ENCODE measurements around the gene SMYD3. TPM values are rescaled to one million over a fixed set of nuclear protein-coding genes. Genes with fewer than 3 reads are reported as not detected.
A peak's percentile ranks its signal among the peaks of the same experiment; 100 is the strongest.

The SMYD3 gene
- total and polyA plus RNA-seq, 12 donors = 13.5 to 78.2 (median 26.8) TPM

- no peak for DNase-seq
- TF ChIP-seq POLR2A (IDR thresholded peaks at IDR 0.05) (no peak), CTCF (IDR thresholded peaks at IDR 0.05) (no peak)
These were observed 202.4 kb downstream of the SMYD3 start for GRCh38 chr1:246304484-246305259.

DNA sequence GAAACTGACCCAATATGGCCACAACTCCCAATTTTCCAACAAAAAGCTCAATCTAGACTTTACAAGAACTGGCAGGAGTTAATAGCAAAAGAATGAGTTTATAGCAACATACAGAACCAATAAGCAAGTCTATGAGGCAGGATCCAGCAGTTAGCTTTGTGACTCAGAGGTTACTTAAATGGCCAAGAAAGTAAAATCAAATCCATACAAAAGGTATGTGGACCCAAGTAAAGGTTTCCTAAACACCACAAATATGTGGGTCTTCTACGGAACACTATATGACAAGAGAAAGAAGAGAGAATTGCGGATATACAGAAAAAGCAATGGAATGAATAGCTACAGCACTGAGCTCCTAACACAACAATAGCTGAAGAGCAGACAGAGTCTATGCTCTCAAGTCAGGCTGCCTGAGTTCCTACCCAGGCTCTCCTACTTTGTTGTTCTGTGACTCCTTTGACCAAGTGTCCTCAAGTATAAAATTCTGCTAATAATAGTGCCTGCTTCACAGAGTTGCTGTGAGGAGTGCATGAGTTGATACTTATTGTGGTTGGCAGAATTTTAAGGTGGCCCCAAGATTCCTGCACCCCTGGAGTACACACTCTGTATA, 204.3 kb downstream of the SMYD3 start:
- Histone ChIP-seq H3K9me3 (replicated peaks in 1 of 3) (no peaks in the 10 kb centered on the region), H3K27ac (no peak overlapping the region), H3K27me3 (no peaks in the 10 kb centered on the region), H3K4me3 (no peak overlapping the region), H3K4me1 (replicated peaks in 1 of 2) (peaks cover 0 to 12% of the 10 kb centered on the region in 2 donors), H3K36me3 (replicated peaks in 1 of 2) (no peaks in the 10 kb centered on the region)
- no peak for DNase-seq
- TF ChIP-seq CTCF (IDR thresholded peaks at IDR 0.05) (no peak), POLR2A (IDR thresholded peaks at IDR 0.05) (no peak)
- intact Hi-C loops (cut with DNase I) = no loop called here
- WGBS, 4 donors = 96 to 98% (median 97%) methylated on average over 2 of the region's 2 CpGs

More at GRCh38 chr1:246304484-246305259, 202.4 kb downstream of the SMYD3 start:
- Histone ChIP-seq H3K4me1 (replicated peaks in 1 of 2) (peaks cover 0 to 12% of the 10 kb centered on the region in 2 donors), H3K27me3 (no peaks in the 10 kb centered on the region), H3K36me3 (replicated peaks in 1 of 2) (no peaks in the 10 kb centered on the region), H3K4me3 (no peak overlapping the region), H3K9me3 (replicated peaks in 1 of 3) (no peaks in the 10 kb centered on the region), H3K27ac (no peak overlapping the region)
- intact Hi-C loops (cut with DNase I) = no loop called here
- WGBS, 4 donors = 90 to 97% (median 93%) methylated on average over 5 of the region's 5 CpGs

GRCh38 chr1:246302251-246302625, 204.8 kb downstream of the SMYD3 start:
- intact Hi-C loops (cut with DNase I) = no loop called here
- no peak overlapping the region for H3K4me3 ChIP-seq
- no peaks in the 10 kb centered on the region for H3K36me3 ChIP-seq (replicated peaks in 1 of 2)
- no peak for DNase-seq
- H3K4me1 ChIP-seq (replicated peaks in 1 of 2) = peaks cover 0 to 12% of the 10 kb centered on the region in 2 donors
- no peaks in the 10 kb centered on the region for H3K9me3 ChIP-seq (replicated peaks in 1 of 3)
- 81 to 93% (median 88%) methylated on average over 1 of the region's 1 CpG for WGBS, 4 donors
- H3K27me3 ChIP-seq = no peaks in the 10 kb centered on the region
- H3K27ac ChIP-seq = no peak overlapping the region
- TF ChIP-seq CTCF (IDR thresholded peaks at IDR 0.05) (no peak), POLR2A (IDR thresholded peaks at IDR 0.05) (no peak)

DNA sequence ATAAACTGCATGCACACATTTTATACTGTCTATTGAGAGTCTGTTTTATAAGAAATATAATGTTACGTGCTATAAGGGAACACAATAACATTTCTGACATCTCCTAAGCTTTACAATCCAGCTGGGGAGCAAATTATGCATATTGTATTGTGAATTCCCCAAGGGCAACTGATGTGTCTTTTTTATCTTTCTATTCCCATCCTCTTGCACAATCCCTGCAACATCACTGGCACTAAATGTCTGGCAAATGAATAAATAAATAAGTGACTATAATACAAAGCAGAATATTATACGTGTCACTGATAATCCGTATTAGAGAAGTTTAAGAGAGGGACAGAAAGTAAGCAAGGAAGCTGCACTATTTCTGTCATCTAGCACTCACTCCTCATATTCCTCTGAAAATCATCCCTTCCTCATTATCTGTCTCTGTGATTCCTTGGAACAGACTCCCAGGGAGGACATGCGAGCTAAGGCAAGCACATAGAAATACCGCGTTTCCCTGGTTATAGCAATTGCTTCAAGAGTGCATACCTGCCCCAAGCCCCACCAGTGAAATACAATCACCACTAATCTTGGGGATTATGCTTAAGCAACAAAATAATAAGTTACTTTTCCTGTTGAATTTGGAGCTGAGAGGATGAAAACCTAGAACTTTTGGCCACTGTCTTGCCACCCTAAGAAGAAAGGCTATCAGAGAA, 205.4 kb downstream of the SMYD3 start:
- Histone ChIP-seq H3K9me3 (replicated peaks in 1 of 3) (no peaks in the 10 kb centered on the region), H3K27me3 (no peaks in the 10 kb centered on the region), H3K36me3 (replicated peaks in 1 of 2) (no peaks in the 10 kb centered on the region), H3K27ac (no peak overlapping the region), H3K4me1 (replicated peaks in 1 of 2) (peaks cover 0 to 12% of the 10 kb centered on the region in 2 donors), H3K4me3 (no peak overlapping the region)
- 63 to 79% (median 69%) methylated on average over 6 of the region's 6 CpGs for WGBS, 4 donors
- intact Hi-C loops (cut with DNase I) = no loop called here
- no peak for TF ChIP-seq CTCF (IDR thresholded peaks at IDR 0.05)
- no peak for TF ChIP-seq POLR2A (IDR thresholded peaks at IDR 0.05)
- DNase-seq = peak in 1 of 7 donors; percentile 13

Data from adrenal gland (tissue), 12 donors.